Activated CD4-positive, alpha-beta T cell treated with anti-CD3 and anti-CD28 coated beads, Interleukin-10, Interleukin-2, amounts not matched to agents 100 ng/mL and 50 ng/mL, durations not matched to agents 16 hours and 8 hours (primary cell): ENCODE data around the gene UNC13D.
"Not testable (repeated sequence)": the region's sequence is repeated elsewhere in the genome, so short reads cannot be mapped to it uniquely, and the experiment has no call there.

Experiments
- DNase-seq: peaks from one replicate; pipeline ENCODE4 v3.0.0-alpha.2; 2020

The UNC13D gene

DNA sequence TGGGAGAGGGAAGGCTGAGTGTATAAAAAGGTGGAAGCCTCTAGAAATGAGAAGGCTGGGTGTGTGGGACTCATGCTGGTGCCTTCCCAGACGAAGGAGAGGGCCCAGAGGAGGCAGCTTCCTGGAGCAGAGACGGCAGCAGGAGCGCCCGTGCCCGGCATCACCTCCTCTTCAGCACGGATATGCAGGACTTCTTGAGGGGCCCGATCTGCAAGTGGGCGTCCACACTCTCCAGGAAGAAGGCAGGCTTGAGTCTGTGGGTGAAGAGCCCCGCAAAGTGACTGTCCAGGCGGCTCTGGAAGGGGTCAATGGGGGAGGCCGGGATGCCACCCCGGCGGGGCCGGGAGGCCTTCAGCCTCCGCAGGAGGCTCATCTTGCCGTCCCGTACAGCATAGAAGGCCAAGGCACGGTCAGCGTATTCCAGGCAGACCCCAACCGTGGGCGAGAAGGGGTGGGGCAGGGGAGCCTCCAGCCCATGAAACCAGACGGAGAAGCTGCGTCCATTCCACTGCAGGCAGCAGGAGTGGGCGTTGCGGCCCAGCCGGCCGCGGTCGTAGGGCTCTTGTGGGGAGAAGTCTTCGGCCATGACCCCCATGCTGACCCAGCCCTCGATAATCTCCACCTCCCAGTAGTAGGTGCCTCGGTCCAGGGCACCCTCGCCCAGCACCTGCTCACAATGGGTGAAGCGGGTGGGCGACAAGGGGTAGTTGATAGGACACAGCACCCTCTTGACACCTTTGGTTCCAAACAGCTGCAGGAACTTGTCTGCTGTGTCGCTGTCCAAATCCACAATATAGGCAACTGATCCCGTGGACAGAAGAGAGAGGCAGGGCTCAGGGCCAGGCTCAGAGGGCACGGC is 30.3 kb upstream of the UNC13D start:
- DNase-seq = no peak

DNA sequence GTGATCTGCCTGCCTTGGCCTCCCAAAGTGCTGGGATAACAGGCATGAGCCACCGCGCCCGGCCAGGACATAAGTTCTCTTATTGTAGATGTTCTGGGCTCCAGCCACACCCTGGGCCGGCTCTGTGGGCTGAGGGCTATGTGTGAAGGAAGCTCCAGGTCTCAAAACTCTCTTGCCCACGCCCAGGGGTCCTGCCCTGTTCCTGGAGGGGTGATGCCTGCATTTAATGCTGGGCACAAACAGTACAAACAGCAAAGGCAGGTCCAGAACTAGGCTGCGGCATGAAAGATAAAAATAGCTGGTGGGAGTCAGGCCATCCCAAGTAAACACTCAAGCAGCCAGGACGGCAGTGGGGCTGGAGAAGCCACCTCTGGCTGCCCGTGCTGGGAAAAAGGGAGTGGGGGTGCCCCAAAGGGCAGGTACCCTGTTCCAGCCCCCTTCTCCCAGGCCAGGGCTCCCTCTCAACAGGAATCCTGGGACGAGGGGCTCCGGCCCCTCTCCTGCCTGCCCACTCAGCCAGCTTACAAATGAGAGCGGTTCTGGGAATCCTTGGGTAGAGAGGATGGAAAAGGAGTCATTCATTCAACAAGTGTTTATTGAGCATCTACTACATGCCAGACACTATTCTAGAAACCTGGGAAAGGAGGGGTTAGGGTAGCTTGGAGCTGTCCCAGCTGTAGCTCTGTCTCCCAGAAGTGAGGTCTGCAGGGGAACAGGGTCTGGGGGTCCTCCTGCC is 29.6 kb upstream of the UNC13D start:
- no peak for DNase-seq

DNA sequence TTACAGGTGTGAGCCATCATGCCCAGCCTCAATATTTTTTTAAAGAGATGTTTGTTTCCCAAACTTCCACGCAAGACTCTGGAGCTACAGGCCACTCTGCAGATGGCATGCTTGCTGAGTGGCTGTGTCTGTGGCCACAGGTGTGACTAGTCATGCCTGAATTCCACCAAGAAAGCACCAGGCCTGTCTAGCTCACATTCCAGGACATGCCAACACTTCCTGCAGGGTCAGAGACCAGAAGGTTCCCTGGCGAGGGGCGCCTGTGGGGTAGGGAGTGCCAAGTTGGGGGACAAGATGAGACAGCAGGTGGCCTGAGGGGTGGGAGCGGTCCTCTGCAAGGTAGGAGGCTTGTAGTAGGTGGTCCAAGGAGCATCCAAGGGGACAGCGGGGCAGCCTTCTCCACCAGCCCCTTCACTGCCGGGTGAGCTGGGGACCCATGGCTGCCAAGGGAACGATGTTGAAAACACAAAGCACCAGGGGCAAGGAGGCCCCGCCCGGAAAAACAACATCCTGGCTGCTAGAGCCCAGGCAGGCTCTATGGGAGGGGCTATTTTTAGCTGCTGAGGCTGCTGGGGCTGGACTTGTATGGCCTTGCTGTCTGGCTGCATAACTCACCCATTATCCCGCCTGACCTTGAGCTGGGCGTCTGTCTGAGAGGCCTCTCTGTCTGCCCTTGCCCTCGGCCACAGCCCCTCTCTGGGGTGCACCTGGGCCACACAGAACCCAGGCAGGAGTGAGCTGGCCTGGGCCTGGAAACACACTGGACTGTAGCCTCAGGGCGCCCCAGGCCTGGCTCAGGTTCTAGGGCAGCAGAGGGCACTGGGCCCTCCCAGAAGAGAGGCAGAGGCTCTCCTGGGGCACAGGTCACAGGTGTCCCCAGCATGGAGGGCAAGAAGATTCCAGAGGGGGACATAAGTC is 28.5 kb upstream of the UNC13D start:
- DNase-seq = peak; percentile 62

DNA sequence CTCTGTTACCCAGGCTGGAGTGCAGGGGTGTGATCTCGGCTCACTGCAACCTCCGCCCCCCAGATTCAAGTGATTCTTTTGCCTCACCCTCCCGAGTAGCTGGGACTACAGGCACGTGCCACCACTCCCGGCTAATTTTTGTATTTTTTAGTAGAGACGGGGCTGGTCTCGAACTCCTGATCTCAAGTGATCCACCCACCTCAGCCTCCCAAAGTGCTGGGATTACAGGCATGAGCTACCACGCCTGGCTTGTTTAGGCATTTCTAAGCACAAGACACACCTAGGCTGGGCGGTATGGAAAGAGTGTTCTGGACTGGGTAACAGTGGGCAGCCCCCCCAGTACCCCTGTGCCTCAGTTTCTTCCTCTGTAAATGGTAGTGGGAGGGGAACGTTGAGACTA is 26.0 kb upstream of the UNC13D start:
- not testable (repeated sequence) for DNase-seq

DNA sequence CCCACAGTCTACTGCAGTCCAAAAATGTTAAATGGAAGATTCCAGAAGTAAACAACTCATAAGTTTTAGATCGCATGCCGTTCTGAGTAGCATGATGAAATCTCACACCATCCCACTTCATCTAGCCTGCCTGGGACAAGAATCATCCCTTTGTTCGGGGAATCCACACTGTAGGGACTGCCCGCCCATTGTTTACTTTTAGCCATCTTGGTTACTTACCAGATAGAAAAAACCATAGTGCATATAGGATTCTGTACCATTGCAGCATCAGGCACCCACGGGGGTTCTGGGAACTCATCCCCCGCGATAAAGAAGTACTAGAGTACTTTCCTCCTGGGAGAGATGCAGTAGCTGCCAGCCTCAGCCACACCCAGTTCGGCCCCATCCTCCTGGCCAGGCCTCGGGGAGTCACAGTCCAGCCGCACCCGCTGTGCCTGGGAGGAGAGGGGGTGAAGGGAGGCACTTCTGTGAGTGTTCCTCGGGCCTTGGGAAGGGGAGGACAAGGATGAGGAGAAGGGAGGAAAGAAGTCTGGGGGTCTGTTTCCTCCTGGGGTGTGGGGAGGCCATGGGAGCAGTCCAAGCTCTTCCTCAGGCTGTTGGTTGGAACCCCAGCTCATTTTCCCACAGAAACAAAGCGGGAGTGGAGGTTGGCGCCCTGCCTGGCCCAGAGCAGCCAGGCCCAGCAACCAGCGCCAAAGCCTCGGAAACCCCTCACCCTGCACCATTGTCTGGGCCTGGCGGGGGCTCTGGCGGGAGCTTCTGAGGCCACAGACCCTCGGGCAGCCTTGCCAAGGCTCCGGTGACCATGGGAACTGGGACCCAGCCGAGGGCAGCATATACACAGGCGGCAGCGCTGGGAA is 25.3 kb upstream of the UNC13D start:
- DNase-seq = no peak

DNA sequence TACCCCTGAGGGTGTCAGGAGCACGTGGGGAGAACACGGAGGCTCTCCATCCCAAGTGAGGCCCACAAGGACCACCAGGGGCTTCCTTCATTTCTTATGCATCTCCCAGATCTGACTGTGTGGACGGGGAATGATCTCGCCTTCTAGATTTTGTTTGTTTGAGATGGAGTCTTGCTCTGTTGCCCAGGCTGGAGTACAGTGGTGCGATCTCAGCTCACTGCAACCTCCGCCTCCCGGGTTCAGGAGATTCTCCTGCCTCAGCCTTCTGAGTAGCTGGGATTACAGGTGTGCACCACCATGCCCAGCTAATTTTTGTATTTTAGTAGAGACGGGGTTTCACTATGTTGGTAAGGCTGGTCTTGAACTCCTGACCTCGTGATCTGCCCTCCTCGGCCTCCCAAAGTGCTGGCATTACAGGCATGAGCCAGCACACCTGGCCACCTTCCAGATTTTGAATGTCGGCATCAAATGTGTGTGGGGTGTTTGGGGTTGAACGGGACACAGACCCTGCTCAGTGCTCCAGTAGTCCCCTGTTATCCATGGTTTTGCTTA is 24.6 kb upstream of the UNC13D start:
- not testable (repeated sequence) for DNase-seq

DNA sequence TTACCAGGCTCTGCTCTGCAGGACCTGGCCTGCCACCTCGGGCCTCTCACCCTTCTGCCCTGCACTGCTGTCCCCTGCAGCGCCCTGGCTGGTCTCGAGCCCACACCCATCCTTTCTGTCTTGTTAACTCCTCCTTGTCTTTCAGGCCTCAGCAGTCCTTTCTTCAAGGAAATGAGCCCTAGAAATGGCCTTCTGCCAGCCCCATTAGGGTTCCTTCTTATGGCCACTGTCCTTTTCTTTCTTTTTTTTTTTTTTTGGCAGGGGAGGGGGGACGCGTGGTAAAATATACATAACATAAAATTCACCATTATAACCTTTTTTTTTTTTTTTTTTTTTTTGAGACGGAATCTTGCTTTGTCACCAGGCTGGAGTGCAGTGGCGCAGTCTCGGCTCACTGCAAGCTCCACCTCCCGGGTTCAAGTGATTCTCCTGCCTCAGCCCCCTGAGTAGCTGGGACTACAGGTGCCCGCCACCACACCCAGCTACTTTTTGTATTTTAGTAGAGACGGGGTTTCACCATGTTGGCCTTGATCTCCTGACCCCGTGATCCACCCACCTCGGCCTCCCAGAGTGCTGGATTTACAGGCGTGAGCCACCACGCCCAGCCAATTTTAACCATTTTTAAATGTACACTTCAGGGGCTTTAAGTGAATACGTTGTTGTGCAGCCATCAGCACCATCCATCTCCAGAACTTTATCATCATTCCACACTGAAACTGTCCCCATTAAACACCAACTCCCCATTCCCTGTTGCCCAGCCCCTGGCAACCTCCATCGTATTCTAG is 21.4 kb upstream of the UNC13D start:
- not testable (repeated sequence) for DNase-seq

DNA sequence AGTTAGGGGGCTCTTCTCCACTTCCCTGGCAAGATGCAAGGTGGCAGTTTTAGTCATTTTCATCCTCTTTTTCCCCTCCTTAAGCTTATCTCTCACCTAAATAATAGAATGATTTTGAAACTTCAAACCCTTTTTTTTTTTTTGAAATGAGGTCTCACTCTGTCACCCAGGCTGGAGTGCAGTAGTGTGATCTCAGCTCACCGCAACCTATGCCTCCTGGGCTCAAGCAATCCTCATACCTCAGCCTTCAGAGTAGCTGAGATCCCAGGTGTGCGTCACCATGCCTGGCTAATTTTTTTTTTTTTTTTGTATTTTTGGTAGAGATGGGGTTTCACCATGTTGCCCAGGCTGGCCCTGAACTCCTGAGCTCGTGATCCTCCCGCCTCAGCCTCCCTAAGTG is 20.7 kb upstream of the UNC13D start:
- DNase-seq = peak; percentile 61

DNA sequence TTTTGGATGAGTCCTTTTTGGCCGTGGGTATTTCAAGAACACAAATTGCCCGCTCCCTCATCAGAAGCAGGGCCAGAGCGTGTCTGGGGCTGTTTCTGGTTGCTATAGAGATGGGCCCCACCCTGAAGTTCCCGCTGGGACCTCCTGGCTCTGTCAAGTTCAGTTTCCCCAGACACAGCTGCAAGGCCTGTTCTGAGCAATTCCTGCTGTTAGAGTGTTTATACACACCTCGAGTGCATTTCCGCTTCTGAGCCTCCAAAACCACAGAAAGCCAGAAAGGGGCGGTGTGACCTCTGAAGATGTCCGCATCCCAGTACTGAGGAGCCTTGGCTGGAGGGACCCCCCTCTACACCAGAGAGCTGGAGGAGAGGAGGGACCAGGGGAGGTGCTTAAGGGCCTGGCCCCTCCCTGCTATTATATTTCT is 20.3 kb upstream of the UNC13D start:
- DNase-seq = peak; percentile 88

DNA sequence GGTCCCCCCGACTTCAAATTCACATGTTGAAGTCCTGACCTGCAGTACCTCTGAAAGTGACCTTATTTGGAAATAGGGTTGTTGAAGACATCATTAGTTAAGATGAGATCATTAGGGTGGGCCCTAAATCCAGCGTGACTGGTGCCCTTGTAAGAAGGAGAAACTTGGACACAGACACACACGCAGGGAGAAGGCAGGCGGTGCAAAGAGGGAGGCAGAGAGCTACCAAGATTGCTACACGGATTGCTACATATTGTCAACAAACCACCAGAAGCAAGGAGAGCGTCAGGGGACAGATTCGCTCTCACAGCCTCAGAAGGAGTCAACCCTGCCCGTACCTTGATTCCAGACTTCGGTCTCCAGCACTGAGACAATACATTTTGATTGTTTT is 17.7 kb upstream of the UNC13D start:
- no peak for DNase-seq

DNA sequence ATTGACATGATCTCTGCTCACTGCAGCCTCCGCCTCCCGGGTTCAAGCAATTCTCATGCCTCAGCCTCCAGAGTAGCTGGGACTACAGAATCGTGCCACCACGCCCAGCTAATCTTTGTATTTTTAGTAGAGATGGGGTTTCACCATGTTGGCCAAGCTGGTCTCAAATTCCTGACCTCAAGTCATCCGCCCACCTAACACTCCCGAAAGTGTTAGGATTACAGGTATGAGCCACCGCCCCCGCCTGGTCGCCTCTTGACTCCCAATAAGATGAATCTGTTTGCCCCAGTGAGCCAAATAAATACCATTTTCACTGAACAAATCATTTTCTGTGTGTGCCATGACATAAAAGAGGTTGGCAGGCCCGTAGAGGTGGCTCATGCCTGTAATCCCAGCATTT is 15.2 kb upstream of the UNC13D start:
- not testable (repeated sequence) for DNase-seq

DNA sequence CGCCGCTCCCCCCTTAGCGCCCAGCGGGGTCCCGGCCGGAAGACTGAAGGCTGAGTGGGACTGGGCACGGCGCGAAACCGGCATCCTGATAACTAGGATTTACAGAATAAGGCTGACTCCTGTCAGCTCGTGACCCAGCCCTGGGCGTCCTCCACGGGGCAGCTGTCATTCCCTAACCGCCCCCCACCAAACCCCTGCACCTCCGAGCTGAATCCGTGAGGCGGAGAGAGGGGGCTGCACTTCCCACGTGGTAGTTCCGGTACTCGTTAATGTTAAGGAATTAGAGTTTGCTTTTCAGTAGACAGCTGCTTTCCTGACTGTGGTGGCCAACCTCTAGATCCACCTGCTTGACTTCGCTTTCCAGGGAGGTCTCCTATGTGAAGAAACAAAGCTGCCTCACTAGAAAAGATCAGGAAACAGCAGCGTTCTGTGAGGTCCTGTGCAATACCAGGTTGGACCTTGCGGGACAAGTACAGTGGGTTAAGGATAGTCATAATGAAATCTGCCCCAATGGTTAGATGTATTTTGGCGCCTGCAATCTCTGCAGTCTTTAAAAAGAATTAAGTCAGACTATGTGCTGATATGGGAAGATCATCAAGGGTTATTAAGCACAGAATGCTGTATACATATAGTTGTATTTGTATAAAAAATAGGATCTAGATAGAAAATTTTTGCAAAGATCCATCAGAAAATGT is 12.0 kb upstream of the UNC13D start:
- peak; percentile 61 for DNase-seq

DNA sequence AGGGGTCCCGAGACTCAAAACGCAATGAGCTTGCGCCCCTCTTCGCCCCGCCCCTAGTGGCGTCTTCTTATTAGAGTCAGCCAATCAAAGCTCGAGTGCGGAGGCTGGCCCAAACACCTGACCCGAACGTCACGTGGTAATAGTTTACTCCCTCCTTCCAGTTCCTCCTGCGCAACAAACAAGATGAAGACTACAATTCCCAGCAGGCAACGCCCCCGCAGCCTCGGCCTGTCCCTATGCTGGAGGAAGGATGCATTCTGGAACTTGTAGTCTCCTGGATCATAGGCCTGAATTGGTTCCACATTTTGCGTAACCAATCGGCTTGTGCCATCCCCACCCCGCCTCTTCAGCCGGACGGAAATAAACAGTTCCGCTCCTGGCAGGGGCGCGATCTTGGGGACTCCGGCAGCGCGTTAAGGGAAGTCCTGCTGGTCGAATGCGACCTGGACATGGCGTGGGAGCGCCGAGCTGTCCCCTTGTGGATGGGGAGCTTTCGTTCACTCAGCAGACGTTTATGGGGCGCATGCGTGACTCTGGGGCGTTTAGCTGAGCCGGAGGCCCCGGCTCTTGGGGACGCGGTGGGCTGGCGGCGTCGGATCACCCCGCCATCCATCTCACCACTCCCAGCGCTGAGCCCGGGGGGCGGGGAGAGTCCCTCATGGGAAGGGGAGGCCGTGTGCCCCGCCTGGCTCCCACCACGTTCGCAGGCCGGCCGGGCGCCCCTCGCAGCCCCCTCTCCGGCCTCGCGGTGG is 11.3 kb upstream of the UNC13D start, which contains the start of gene WBP2:
Gene WBP2 (minus strand): TSS at position 26 of the 752 bp plus-strand sequence. CDS start 38 bp downstream, outside the sequence.
- DNase-seq = peak; percentile 99

DNA sequence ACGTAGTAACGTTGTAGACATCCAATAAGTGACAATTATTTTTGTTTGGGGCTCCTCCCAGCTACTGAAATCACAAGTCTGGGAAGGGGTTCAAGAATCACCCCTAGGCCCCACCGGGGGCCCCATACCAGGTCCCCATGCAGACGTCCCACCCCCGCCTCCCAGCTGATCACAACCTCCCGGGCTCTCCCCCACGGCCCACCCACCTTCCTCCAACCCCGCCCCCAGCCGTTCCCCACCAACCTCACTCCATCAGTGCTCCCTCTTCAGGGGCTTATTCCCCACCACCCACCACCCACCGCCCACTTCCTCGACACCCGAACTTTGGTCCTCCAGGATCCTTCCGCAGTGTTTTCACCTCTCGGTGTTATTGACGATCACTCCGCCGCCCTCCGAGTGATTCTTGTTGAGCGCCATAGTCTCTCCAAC is 10.7 kb upstream of the UNC13D start:
- no peak for DNase-seq

DNA sequence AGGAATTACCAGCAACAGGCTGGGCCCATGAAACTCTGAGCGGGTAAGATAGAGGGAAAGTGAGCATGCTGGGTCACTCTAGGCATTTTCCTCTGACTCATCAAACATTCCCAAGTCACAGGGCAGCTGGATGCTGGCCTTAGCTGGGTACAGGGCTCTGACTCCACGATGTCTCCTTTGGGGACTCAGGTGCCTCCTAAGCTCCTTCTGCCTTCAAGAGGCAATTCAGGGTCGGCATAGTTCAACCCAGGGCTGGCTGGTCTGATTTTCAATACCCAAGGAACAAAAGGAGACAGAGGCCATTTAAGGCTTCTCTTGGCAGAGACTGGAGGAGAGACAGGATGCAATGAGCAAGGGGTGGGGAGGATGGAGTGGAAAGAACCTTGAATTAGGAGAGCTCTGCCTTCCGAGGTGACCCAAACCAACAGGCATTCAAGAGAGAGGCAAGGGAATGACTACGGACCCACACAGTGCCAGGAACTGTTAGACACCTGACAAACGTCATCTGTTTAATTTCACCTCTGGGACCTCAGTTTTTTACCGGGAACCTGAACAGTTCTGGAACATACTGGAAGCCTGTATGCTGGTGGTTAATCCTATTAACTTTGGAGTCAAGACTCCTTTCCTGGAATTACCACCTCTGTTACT is 10.0 kb upstream of the UNC13D start:
- no peak for DNase-seq

DNA sequence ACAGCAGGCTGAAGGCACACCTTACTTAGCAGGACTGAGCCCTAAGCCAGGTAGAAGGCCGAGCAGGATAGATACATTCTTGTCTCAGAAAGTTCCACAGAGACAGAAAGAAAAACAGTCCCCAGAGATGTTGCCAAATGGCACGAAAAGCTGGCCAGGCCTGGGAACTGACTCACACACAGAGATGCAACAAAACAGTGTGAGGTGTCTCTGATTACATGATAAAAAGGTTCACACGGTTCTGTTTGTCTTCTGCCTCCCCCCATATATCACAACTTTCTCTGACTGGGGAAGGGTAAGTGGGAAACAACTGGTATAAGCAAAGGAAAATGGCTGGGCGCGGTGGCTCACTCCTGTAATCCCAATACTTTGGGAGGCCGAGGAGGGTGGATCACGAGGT is 9.2 kb upstream of the UNC13D start:
- DNase-seq = no peak

DNA sequence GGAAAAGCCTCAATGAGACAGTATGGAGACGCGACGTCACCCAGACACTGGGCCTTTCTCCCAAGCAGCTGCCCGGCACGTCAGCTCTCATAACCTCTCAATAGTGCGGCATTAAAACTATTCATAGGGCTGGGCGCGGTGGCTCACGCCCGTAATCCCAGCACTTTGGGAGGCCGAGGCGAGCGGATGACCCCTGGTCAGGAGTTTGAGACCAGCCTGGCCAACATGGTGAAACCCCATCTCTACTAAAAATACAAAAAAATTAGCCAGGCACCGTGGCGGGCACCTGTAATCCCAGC is 7.4 kb upstream of the UNC13D start:
- not testable (repeated sequence) for DNase-seq

DNA sequence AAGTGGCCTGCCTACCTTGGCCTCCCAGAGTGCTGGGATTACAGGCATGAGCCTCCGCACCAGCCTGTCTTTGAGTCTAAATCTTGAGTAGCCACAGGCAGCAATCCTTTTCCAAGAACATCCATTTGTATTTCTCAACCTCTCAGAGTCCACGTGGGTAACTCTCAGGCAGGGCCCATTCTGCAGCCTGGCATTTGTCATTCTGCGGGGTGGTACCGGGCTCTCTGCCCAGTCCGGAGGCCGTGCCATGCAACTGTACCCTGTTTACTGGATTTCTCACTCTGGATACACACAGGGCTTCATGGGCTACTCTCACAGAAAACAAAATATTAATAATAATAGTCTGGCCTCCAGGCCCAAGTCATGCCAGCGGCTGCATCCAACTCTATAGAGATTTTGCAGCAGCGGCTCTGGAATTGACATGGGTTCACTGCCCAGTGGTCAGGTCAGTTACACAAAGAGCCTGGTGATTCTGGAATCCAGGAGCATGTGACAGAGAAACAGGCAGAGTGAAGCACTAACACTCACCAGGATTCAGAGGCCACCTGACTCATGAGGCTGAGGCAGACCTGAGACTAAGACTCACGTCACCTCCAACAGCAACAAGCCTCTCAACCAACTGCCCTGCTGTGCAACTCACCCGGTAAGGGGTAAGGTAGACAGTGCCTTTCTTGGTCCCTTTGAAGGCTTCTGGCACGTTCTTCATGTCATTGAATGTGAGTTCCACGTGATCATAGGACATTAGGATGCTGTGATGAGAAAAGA is 6.9 kb upstream of the UNC13D start:
- DNase-seq = no peak
